ENCODE data around the gene AGAP3. TPM values are rescaled to one million over a fixed set of nuclear protein-coding genes. Genes with fewer than 3 reads are reported as not detected.

AGAP3 gene
- total RNA-seq, 1 donor from 2014 or later: 152 TPM

DNA sequence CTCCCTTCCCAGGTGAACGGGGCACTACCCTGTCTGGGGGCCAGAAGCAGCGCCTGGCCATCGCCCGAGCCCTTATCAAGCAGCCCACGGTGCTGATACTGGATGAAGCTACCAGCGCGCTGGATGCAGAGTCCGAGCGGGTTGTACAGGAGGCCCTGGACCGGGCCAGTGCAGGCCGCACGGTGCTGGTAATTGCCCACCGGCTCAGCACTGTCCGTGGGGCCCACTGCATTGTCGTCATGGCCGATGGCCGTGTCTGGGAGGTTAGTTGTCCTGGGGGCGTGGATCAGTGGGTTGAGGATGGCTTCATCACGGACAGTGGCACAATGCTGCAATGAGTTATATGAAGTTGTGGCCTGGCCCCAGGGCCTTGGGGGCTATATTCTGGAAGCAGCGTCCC, 42.3 kb upstream of the AGAP3 start:
- ATAC-seq (no peak), DNase-seq (no peak)
- H3K9me3 ChIP-seq: no peaks in the 10 kb centered on the region
- peaks cover 24% of the 10 kb centered on the region for H3K36me3 ChIP-seq
- no peak overlapping the region for H3K27ac ChIP-seq
- TF ChIP-seq, protein P1, sequence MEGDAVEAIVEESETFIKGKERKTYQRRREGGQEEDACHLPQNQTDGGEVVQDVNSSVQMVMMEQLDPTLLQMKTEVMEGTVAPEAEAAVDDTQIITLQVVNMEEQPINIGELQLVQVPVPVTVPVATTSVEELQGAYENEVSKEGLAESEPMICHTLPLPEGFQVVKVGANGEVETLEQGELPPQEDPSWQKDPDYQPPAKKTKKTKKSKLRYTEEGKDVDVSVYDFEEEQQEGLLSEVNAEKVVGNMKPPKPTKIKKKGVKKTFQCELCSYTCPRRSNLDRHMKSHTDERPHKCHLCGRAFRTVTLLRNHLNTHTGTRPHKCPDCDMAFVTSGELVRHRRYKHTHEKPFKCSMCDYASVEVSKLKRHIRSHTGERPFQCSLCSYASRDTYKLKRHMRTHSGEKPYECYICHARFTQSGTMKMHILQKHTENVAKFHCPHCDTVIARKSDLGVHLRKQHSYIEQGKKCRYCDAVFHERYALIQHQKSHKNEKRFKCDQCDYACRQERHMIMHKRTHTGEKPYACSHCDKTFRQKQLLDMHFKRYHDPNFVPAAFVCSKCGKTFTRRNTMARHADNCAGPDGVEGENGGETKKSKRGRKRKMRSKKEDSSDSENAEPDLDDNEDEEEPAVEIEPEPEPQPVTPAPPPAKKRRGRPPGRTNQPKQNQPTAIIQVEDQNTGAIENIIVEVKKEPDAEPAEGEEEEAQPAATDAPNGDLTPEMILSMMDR (IDR thresholded peaks at IDR 0.05): no peak
- H3K4me1 ChIP-seq: peaks cover 7% of the 10 kb centered on the region
- H3K4me3 ChIP-seq: no peak overlapping the region
- intact Hi-C loops (cut with DNase I): no loop called here
- H3K27me3 ChIP-seq: no peaks in the 10 kb centered on the region

DNA sequence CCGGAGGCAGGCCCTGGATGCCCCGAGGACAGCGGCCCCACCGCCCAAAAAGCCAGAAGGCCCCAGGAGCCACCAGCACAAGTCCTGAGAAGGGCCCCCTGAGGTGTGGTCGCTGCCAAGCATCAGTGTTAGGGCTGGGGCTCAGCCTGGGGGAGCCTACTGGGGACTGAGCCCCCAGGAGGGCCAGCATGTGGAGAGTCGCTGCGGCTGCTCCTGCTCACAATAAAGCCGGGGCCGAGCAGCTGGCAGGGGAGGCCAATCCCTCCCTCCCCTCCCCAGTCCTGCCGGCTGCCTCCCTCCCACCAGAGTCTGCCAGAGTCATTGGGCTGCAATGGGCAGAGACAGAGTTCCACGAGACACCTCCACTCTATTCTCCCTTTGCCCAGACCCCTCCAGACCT, 41.0 kb upstream of the AGAP3 start:
- no peak overlapping the region for H3K4me3 ChIP-seq
- no peaks in the 10 kb centered on the region for H3K4me1 ChIP-seq
- DNase-seq: no peak
- no peaks in the 10 kb centered on the region for H3K9me3 ChIP-seq
- H3K27ac ChIP-seq: no peak overlapping the region
- ATAC-seq: no peak
- TF ChIP-seq, protein P1 (IDR thresholded peaks at IDR 0.05): no peak
- no peaks in the 10 kb centered on the region for H3K27me3 ChIP-seq
- intact Hi-C loops (cut with DNase I): no loop called here
- peaks cover 24% of the 10 kb centered on the region for H3K36me3 ChIP-seq

DNA sequence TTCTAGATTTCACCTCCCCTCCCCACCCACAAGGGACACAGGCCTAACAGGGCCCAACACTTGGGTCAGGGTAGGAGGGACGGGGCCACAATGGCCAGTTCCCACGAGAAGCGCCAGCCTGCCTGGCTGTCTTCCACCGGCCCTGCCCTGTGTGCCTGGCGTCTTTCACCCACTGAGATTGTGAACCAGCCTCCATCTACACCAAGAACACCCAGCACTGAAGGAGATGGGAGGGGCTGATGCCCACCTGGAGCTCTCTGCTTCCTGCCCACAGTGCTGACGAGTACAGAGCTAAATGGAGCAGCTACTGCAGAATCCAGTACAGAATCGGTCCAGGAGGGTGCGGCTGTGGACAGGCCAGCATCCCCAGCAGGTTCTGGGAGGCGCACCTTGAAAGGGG, 40.3 kb upstream of the AGAP3 start:
- TF ChIP-seq, protein P1 (IDR thresholded peaks at IDR 0.05): no peak
- no peak overlapping the region for H3K4me3 ChIP-seq
- H3K9me3 ChIP-seq: no peaks in the 10 kb centered on the region
- H3K36me3 ChIP-seq: peaks cover 24% of the 10 kb centered on the region
- intact Hi-C loops (cut with DNase I): no loop called here
- DNase-seq (no peak), ATAC-seq (no peak)
- H3K27me3 ChIP-seq: no peaks in the 10 kb centered on the region
- H3K4me1 ChIP-seq: peaks cover 3% of the 10 kb centered on the region
- H3K27ac ChIP-seq: no peak overlapping the region

DNA sequence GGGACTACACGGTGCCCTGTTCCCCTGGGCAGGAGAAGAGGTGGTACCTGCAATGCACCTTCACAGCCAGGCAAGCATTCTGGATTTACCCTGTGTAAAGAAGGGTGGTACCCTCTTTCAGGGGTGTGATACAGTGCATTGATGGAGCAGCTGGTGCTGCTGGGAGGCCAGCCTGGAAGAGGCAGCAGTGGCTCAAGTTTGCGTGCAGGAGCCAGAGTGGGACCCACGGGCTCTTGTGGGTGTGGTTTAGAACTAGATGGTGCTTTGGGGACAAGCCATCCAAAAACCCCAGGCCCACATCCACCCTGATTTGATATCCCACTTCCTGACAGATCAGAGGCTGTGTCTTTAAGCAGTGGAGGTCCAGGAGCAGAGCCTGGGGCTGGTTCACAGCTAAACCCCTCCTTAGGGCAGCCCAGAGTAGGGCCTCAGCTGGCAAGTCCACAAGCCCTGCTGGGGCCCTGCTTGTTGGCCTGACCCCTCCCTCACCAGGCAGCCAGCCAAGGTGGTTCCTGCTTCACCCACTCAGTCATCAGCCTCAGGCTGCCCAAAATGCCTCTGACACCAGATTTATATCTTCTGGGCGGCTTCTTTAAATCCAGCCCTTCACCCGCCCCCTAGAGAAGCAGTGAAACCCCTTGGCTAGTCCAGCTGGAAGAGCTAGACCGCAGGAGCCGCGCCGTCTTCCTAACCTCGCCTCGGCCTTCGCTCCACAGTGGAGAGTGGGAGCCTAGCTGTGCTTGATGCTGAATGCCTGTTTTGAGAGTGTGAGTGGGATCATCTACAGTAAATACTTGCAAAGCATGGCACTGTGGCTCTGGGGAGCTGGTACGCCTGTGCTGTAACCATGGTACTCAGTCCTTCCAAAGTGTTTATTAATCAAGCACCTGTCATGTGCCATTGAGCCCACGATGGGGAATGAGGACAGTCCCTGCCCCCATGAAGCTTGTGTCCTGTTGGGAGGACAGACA, 39.4 kb upstream of the AGAP3 start:
- H3K9me3 ChIP-seq: no peaks in the 10 kb centered on the region
- no peaks in the 10 kb centered on the region for H3K27me3 ChIP-seq
- ATAC-seq (no peak), DNase-seq (no peak)
- intact Hi-C loops (cut with DNase I): no loop called here
- no peak overlapping the region for H3K4me3 ChIP-seq
- peaks cover 6% of the 10 kb centered on the region for H3K4me1 ChIP-seq
- TF ChIP-seq, protein P1 (IDR thresholded peaks at IDR 0.05): no peak
- peaks cover 22% of the 10 kb centered on the region for H3K36me3 ChIP-seq
- H3K27ac ChIP-seq: no peak overlapping the region

DNA sequence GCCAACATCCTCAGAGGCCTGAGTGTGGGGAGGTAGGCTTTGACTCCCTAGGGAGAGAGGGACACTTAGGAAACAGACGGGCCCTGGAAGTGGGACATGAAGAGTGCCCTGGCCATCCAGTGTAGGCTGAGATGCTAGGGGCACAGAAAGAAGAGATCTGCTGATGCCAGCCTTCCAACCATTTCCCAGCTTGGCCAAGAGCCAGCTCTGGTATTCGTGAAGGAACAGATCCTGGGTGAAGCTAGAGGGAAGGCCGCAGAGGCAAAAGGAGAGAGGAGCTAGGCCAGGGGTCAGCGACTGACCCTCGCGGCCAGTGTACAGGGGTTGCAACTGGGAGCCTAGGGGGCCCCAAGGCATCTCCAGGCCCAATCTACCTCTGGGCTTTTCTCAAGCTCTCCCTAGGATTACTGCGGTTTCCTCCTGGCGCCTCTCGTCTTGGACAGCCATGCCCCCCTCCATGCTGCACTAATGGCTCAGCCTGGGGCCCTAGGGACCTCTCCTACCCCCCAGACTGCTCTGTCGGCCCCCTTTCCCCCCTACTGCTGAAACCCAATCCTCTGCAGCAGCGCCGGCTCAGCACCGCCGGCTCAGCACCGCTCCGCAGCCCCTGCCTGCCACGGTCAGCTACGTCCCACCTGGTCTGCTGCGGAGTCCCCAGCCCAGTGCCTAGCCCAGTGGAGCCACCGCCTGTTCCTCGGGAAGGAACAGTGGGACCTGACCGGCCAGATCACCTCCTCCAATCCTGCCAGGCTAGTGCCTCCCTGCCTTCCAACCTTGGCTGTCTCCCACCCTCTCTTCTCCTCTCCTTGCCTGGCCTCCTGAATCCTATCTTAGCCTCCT, 38.1 kb upstream of the AGAP3 start, which contains the start of gene ASIC3:
Gene ASIC3 (plus strand): TSS at position 556 of the 840 bp plus-strand sequence. CDS start 355 bp downstream, outside the sequence.
- no peak within 1 kb of the TSS for H3K4me3 ChIP-seq
- ATAC-seq (no peak), DNase-seq (no peak)
- H3K27me3 ChIP-seq: no peaks in the 10 kb centered on the region
- H3K36me3 ChIP-seq: peaks cover 15% of the 10 kb centered on the region
- TF ChIP-seq, protein P1 (IDR thresholded peaks at IDR 0.05): no peak
- H3K9me3 ChIP-seq: no peaks in the 10 kb centered on the region
- H3K4me1 ChIP-seq: peaks cover 6% of the 10 kb centered on the region
- intact Hi-C loops (cut with DNase I): no loop called here
- H3K27ac ChIP-seq: no peak within 1 kb of the TSS
